SH-SY5Y (cell line): ENCODE measurements around the gene GTF2IRD1.

ENCODE experiments used
- GATA2 ChIP-seq: IDR thresholded peaks from 2 replicates; pipeline ENCODE4 v1.6.1; 2011; ENCODE audit warnings: mild to moderate bottlenecking, low read depth, low read length
- GATA3 ChIP-seq: IDR thresholded peaks from 2 replicates; pipeline ENCODE4 v1.6.1; 2011; ENCODE audit warnings: low read depth, mild to moderate bottlenecking, low read length, moderate library complexity

DNA sequence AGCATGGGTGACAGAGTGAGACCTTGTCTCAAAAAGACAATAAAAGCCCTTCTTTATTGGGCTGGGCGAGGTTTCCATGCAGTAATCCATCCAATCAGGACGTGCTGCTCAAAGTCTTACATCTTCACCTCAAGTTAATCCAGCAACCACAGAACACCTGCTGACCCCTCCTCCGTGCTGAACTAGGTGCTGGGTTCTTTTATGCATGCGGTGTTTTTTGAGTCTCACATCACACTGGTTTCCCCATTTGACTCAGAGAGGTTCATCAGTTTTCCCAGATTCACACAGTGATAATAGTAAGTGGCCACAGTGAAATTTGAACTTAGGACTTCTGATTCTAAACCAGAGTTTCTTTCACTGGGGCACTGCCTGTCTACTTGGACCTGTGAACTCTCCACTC, 145.5 kb downstream of the GTF2IRD1 start:
- TF ChIP-seq GATA2 (no peak), GATA3 (no peak)
